Measurements from ENCODE around the gene ZNRF2.
A peak's percentile ranks its signal among the peaks of the same experiment; 100 is the strongest.
"Not testable (repeated sequence)": the region's sequence is repeated elsewhere in the genome, so short reads cannot be mapped to it uniquely, and the experiment has no call there.

The ZNRF2 gene

DNA sequence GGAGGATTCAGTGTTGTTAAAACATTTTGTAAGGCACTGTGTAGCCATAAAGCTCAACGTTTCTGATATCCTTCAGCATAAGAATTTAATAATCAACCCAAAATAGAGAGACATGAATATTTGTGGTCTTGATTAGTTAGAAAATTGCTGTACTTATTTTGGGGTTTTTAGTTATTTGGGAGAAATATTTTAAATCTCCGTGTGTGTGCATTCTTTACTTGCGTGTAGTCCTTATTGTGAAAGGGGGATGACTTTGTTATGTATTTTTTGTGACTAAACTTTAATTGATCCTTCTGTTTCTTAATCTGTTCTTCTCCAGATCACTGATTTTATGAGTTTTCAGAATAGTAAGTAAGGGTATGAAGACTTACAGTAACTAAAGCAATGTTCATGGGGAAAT is 81.2 kb downstream of the ZNRF2 start:
- DNase-seq = no peak

DNA sequence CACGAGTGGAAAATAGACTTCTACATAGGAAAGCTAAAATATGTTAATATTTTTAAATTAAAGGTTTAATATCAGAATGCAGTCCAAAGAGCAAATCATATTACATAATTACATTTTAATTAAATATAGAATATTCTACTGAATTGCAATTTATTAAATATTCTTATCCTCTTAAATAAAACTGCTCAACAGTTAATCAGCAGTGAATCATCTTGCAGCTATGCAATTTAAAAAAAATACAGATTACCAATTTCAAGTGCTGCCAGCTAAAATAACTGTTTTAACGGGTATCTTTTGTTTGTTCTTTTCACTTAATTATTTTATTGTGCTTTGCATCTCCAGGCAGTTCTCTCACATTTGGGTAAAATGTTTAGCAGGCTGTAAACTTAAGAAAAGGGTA is 82.2 kb downstream of the ZNRF2 start:
- no peak for DNase-seq

DNA sequence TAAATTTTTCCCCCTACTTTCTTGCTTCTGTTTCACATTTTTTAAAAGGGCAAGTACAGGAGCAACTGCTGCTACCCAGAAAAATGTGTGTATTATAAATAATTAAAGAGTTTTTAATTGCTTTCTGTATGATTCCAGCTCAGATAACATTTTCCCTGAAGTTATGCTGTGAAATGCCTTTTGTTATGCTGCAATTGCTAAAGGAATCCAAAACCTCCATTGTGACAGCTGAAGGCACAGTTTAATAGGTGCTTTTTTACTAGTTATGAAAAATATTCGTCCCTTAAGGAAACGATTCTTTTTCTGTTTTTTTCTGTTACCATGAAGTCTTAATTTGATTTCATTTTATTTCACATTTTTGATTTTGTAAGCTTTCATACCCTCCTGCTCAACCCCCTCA is 83.2 kb downstream of the ZNRF2 start:
- no peak for DNase-seq

DNA sequence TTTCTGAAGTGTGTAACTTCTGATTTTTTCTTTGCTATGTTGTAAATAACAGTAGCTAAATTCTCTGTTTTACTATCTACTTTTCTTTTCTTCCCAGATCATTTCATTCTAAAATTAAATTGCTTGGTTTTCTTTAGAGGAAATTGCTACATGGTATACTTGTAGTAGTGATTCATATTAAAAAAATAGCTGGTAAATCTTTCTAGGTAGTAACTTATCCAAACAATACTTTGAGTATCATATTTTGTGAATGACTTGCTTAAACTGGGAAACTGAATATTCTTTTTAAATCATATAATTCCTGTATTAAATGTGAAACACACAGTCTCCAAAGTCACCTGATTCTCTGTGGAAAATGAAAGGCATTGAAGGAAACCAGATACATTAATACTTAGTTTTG is 85.5 kb downstream of the ZNRF2 start:
- DNase-seq = no peak

DNA sequence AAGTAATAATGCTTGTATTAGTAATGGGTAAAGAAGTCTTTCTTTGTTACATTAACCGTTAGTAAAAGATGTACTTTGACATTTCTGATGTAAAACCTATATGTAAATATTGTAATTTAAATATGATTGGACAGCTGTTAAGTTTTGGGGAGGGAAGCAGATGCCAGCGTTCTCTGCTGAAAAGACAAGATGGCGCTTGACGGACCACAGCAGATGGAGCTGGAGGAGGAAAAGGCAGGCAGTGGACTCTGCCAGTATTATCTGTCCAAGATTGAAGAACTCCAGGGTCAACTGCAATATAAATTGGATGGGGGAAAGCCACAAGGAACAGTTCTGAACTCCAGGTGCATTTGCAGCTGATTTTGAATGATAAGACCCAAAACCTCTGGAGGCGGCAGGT is 86.9 kb downstream of the ZNRF2 start:
- no peak for DNase-seq

DNA sequence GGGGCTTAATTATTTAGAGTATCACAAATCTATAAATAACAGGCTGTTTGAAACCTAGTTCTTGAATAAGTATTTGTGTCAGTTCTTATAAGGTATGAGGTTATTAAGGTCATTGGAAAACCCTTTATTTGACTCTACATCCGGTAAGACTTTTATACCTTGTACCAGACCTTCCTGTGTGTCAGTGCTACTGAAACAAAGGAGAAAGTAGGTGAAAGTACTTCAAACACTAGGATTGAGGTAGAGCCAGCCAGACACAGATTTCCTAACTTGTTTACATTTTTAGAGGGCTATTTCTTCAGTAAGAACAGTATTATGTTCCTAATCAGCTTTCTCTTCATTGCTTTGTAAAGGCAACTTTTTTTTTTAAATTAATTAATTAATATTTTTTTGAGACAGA is 93.9 kb downstream of the ZNRF2 start:
- no peak for DNase-seq

DNA sequence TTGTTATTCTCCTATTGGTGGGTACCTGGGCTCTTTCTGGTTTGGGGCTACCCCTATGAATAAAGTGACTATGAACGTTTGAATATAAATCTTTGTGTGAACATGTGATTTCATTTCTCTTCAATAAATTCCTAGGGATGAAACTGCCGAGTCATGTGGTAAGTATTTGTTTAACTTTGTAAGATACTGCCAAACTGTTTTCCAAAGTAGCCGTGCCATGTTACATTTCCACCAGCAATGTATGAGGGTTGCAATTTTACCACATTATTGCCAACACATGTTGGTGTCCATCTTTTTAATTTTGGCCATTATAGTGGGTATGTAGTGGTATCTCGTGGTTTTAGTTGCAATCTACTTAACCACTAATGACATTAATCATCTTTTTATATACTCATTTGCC is 94.7 kb downstream of the ZNRF2 start:
- no peak for DNase-seq

DNA sequence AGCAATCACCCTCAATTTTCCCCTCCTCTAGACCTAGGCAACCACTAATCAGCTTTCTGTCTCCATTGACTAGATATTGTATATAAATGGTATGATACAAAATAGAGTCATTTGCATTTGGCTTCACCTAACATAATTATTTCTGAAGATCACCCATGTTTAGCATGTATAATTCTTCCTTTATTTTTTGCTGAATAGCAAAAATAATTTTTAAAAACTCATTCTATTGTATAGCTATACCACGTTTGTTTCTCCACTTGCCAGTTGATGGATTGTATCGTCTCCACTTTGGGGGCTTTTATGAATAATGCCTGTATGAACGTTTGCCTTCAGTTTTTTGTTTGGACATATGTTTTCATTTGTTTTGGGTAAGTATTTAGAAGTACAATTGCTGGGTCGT is 95.3 kb downstream of the ZNRF2 start:
- DNase-seq = no peak

DNA sequence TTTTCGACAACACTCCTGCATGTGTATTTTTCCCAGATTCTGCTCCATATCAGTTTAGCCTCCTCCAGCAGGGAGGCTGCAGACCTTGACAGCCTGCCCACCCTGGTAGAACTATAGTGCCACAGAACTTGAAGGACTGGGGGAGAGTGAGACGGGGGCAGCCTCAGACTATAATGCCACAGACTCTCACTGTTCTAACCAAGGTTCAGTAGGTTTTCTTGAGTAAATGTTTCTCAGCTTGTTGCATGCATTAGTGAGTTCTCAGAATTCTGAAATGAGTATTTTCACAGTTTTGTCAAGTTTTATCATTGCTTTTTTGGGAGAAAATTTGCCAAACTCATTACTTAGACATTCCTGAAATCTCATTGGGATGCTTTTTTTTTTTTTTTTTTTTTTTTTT is 95.9 kb downstream of the ZNRF2 start:
- DNase-seq = no peak

DNA sequence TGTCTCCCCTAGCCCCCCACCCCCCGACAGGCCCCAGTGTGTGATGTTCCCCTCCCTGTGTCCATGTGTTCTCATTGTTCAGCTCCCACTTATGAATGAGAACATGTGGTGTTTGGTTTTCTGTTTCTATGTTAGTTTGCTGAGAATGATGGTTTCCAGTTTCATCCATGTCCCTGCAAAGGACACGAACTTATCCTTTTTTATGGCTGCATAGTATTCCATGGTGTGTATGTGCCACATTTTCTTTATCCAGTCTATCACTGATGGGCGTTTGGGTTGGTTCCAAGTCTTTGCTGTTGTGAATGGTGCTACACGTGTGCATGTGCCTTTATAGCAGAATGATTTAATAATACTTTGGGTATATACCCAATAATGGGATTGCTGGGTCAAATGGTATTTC is 96.4 kb downstream of the ZNRF2 start:
- DNase-seq = not testable (repeated sequence)

DNA sequence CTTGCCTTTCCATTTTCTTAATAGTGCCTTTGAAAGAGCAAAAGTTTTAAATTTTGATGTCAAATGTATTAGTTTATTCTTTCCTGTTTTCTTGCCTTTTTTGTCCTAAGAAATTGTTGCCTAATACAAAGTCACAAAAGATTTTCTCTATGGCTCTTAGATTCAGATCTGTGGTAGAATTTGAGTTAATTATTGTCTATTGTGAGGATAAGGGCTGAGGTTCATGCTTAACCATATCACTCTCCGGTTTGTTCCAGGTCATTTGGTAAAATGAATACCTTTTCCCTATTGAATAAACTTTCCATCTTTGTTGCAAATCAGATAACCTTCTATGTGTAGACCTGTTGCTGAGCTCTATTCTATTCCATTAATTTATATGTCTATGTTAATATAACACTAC is 98.2 kb downstream of the ZNRF2 start:
- no peak for DNase-seq

DNA sequence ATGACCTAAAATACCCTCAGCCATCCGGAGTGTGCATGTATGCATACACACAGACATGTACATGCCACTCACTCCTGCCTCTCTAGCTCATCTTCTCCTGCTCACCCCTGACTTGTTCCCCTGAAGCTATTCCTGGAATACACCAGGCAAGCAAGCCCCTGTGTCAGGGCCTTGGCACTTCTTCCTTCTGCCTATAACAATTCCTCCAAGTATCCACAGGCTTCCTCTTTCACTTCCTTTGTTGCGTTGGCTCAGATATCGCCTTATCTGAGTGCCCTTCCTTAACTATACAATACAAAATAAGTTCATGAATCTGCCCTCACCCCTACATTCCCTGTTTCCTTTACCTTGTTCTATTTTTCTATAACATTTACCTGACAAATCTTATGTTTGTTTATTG is 105.4 kb downstream of the ZNRF2 start:
- no peak for DNase-seq

DNA sequence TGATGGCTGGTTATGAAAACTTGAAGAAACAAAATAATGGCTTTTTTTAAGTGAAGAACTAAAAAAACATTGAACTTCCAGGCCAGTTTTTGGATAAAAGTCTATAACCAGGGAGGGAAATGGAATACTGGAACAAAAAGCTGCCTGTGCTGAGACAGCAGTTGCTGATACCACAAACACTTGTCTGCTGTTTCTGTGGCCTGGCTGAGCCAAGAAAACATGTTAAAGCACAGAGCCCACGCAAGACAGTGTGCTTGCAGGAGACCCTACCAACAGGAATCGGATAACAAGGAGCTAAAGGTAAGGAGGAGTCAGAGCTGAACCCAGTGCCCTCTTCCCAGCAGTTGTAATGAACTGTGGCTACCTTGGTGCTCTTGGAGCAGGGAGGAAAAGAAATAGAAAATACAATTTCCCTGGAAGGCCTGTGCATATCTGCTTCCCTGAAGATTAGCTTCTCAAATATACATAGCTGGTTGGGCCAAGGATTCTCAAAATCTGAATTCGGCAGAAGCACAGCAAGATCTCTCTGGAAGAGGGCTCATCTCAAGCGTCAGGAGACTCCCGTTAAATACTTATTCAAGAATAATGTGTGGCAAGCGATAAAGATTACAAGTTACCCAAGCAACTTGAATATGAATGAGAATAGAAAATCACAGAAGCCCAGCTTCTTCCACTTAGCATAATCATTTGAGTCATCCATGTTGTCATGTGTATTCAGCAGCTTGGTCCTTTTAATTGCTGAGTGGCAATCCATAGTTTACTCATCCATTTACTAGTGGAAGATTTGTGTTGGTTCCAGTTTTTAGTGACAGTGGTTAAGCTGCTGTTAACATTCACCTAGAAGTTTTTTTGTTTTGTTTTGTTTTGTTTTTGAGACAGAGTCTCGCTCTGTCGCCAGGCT is 106.6 kb downstream of the ZNRF2 start:
- DNase-seq = no peak

DNA sequence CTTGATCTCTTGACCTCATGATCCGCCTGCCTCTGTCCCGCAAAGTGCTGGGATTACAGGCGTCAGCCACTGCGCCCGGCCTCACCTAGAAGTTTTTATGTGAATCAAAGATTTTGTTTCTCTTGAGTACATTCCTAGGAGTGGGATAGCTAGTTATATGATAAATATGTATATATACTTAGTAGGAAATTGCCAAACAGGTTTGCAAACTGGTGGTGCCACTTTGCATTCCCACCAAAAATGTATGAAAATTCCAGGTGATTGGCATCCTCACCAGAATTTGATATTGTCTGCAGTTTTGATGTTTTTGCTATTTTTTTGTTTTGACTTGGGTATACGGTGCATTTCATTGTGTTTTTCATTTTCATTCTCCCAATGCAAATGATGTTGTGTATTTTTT is 107.4 kb downstream of the ZNRF2 start:
- DNase-seq = no peak

DNA sequence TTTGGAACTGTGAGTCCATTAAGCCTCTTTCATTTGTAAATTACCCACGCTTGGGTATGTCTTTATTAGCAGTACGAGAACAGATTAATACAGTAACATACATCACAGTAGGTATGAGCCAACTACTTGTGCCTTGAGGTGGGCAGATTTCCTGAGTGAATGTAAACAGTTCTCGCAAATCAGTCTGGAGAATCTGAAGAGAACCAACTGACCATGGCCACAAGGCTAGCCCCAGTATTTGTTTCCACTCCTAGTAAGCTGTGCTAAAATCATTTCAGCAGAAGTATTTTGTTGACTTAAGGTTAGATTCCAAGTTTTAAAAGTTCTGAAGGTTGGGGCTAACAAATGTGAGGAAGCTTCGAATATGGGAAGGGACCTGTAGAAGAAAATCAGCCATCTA is 111.3 kb downstream of the ZNRF2 start:
- DNase-seq = no peak

DNA sequence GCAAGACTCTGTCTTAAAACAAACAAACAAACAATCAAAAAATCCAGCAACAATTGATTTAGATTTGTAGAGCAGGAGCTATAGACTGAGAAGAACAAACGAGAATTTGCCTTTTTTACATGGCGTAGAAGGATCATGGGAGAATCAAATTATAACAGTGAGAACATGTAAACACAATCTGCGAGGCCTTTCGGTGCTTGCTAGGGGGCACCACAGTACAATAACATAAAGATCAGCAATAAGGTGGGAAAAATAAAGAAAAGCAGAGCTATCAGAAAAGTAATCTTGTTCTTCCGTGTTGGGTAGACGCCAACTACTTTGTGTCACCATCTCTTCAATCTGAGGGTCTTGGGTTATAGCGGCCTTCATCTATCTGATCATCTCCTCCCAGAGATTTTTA is 112.0 kb downstream of the ZNRF2 start:
- no peak for DNase-seq

DNA sequence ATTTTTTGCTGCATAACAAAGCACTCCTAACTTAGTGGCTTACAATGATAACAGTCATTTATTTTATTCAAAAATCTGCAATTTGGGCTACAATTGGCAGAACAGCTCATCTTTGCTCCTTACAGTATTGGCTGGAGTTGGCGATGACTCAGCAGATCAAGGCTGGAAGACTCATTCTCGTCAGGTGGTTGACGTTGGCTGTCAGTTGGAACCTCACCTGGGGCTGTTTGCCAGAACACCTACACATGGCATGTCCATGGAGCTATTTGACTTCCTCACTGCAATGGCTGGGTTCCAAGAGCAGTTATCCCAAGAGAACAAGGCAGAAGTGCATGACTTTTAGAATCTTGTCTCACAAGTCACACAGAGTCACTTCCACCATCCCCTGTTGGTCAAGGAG is 119.1 kb downstream of the ZNRF2 start:
- DNase-seq = no peak

DNA sequence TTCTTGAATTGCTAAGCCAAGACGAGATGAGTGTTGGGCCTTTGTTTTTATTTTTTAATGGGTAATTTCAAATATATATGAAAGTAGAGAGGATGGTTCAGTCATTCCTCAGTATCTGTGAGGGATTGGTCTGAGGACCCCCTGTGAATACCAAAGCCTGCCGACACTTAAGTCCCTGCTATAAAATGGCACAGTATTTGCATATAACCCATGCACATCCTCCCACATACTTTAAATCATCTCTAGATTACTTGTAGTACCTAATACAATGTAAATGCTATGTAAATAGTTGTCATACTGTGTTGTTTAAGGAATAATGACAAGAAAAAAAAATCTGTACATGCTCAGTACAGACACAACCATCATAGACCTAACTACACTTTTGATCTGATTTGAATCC is 120.8 kb downstream of the ZNRF2 start:
- no peak for DNase-seq

DNA sequence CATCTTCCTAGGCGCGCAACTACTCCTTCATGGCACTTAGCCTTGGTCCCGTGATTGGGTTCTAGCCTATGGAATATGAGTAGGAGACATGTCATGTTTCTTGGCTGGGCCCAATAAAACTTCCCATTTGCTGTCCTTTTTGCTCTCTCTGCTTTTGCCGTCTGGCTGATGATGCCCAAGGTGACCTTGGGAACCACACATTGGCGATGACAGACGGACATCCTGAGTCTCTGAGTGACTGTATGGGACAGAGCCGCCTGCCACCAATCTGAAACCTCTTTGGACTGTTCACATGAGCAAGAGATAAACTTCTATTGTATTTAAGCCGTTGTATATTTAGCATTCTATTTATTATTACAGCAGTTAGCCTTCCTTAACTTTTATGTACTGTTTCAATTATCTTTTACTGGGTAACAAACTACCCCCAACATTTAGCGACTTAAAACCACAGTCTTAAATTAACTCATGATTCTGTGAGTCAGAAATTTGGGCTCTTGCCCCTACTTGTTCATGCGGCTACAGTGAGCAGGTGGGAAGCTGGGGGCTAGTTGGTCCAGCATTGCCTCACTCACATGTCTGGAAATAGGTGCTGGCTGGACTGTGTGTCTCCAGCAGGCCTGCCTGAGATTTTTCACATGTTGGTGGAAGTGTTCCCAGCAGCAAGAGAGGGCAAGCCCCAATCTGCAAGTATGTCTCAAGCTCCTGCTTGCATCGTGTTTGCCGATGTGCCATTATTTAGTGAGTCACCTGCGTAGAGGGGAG is 122.4 kb downstream of the ZNRF2 start:
- DNase-seq = no peak

DNA sequence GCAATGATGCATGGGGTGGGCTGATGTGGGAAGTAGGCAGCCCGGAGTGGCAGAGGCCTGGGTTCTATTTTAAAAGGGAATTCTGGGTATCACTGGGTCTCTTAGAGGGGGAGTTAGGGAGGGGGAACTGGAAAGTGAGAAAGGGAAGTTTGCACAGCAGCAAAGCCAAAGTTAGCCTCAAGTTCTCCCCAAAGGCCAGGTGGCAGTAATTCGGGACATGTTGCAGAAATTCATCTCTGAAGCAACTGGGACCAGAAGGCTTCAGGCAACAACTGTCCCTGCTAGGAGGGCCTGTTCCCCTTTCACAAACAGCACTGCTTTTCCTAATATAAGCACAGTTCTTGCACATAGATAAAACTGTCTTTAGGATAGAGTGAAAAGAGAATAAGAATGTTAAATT is 126.8 kb downstream of the ZNRF2 start:
- DNase-seq = no peak

DNA sequence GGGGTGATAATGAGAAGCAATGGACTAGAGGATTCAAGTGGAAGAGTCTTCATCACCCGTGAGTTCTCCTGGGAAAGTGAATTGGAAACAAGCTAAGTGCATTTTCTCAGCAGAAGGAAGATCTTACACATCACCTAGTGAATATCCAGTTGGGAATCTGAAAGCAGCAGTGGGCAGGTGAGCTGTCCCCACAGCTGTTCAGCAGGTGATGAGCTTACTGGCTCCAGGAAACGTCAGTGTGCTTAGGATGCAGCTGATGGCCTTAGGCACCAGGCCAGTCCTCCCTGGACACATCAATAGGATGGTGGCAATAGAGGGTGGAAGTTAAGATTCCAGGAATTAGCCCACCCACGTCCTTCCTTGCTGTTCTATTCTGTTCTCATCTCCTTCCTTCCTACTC is 127.5 kb downstream of the ZNRF2 start:
- DNase-seq = no peak

DNA sequence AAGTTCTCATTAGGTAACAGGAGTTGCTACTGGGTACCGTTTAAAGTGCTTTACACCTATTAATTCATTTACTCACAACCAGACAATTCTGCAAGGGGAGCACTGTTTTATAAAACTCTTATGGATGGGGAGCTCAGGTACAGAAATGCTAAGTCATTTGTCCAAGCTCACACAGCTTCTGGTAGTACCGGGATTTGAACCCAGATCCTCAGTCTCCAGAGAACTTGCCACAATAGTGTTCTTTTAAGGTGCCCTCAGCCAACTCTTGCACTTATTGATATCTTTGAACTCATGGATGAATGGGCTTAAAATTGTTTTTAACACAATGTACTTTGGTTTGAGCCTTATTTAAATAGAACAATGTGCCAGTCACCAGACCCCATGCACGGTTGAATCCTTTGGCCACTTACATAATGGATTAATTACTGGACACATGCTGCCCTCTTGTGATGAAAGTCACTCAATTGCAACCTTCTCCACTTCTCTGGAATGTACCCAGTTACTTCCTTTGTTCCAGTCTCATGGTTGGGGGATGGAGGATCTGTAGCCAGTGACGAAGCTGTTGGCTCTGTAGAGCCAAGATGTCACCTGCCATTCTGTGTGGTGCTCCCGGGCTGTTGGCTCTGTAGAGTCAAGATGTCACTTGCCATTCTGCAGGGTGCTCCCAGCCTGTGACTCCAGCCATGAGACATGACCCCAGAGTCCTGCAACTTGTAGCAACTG is 128.5 kb downstream of the ZNRF2 start:
- DNase-seq = peak; percentile 70

DNA sequence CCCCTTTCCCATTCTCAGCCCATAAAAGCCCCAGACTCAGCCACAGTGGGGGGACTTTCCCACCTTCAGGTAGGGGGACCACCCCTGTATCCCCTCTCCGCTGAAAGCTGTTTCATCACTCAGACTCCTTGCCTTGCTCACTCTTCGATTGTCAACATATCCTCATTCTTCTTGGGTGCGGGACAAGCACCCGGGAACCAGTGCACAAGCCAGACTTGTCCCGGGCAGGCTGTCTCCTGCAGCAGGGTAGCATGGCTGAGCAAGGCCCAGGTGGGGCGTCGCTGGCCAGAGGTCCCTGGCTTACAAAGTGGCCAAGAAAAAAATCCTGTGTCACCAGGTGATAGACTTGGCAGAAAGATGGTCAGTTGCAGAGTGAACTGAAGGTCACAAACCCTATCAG is 129.5 kb downstream of the ZNRF2 start:
- DNase-seq = no peak

Measured in NCI-H82 (cell line).